Measurements from ENCODE around the gene RALGPS1.

RALGPS1 gene

GRCh38 chr9:127022913-127023660 is 108.5 kb downstream of the RALGPS1 start:
- DNase-seq, result no peak

GRCh38 chr9:127025042-127025441 is 110.5 kb downstream of the RALGPS1 start:
- DNase-seq, result no peak

- DNase-seq, result no peak
These were observed 113.1 kb downstream of the RALGPS1 start for GRCh38 chr9:127027694-127028093.

GRCh38 chr9:127029548-127029947 is 115.0 kb downstream of the RALGPS1 start:
- no peak for DNase-seq

GRCh38 chr9:127030814-127031740 is 116.5 kb downstream of the RALGPS1 start:
- no peak for DNase-seq

- no peak for DNase-seq
These were observed 117.7 kb downstream of the RALGPS1 start for GRCh38 chr9:127032256-127032655.

- DNase-seq, result no peak
These were observed 118.5 kb downstream of the RALGPS1 start for GRCh38 chr9:127033061-127033460.

- DNase-seq, result no peak
These were observed 119.2 kb downstream of the RALGPS1 start for GRCh38 chr9:127033789-127034188.

- no peak for DNase-seq
These were observed 120.1 kb downstream of the RALGPS1 start for GRCh38 chr9:127034691-127035090.

GRCh38 chr9:127035423-127035822 is 120.8 kb downstream of the RALGPS1 start:
- DNase-seq, result no peak

- no peak for DNase-seq
These were observed 121.4 kb downstream of the RALGPS1 start for GRCh38 chr9:127035948-127036347.

GRCh38 chr9:127036437-127036836 is 121.9 kb downstream of the RALGPS1 start:
- no peak for DNase-seq

GRCh38 chr9:127038531-127038930 is 123.9 kb downstream of the RALGPS1 start:
- no peak for DNase-seq

GRCh38 chr9:127039492-127039891 is 124.9 kb downstream of the RALGPS1 start:
- no peak for DNase-seq

GRCh38 chr9:127045148-127045547 is 130.6 kb downstream of the RALGPS1 start:
- no peak for DNase-seq

GRCh38 chr9:127047971-127048370 is 133.4 kb downstream of the RALGPS1 start:
- DNase-seq, result no peak

- no peak for DNase-seq
These were observed 134.5 kb downstream of the RALGPS1 start for GRCh38 chr9:127049044-127049443.

GRCh38 chr9:127049581-127049980 is 135.0 kb downstream of the RALGPS1 start:
- no peak for DNase-seq

GRCh38 chr9:127050152-127050551 is 135.6 kb downstream of the RALGPS1 start:
- no peak for DNase-seq

GRCh38 chr9:127050591-127051001 is 136.0 kb downstream of the RALGPS1 start:
- DNase-seq, result no peak

GRCh38 chr9:127051881-127052595 is 137.5 kb downstream of the RALGPS1 start:
- no peak for DNase-seq

GRCh38 chr9:127053057-127053821 is 138.7 kb downstream of the RALGPS1 start:
- DNase-seq, result no peak

All from T-helper 9 cell (primary cell).